Adrenal gland (tissue), 12 donors: Measurements from ENCODE around the gene C4A. TPM values are rescaled to one million over a fixed set of nuclear protein-coding genes. Genes with fewer than 3 reads are reported as not detected.
A peak's percentile ranks its signal among the peaks of the same experiment; 100 is the strongest.

ENCODE experiments used
- DNase-seq, 7 donors: peaks; one replicate each; pipeline ENCODE4 v3.0.0-alpha.2; 2019 to 2020
- H3K27ac ChIP-seq, 5 donors: fragments of 200-600 bp; sonication (generic) in 4 of 5; 1 replicate in 3 of 5; 2 replicates in 2 of 5; pipeline versions ENCODE4 v1.5.1 to v1.8.0; 2016 to 2020; ENCODE audit warnings: mild to moderate bottlenecking in 1 of 5
- H3K27me3 ChIP-seq: fragments of 200-600 bp; 2 replicates; pipeline ENCODE4 v1.8.0; 2021
- H3K36me3 ChIP-seq, 2 donors: fragments of 200-600 bp; replicated peaks in 1 of 2; 1 replicate in 1 of 2; 2 replicates in 1 of 2; pipeline versions ENCODE4 v1.5.1 to v1.8.0; 2018 to 2022
- H3K4me1 ChIP-seq, 2 donors: fragments of 200-600 bp; replicated peaks in 1 of 2; 1 replicate in 1 of 2; 2 replicates in 1 of 2; pipeline versions ENCODE4 v1.5.1 to v1.8.0; 2018 to 2021
- H3K4me3 ChIP-seq, 4 donors: fragments of 200-600 bp; sonication (generic) in 3 of 4; one replicate each; pipeline ENCODE4 v1.5.1; 2016 to 2018
- H3K9me3 ChIP-seq, 3 donors: fragments of 200-600 bp; sonication (generic) in 1 of 3; replicated peaks in 1 of 3; 1 replicate in 2 of 3; 2 replicates in 1 of 3; pipeline versions ENCODE4 v1.5.1 to v1.8.0; 2016 to 2021
- CTCF ChIP-seq, 6 experiments: fragments of 450-650 bp in 4 of 6; fragments of 200-600 bp in 2 of 6; sonication (generic) in 1 of 6; IDR thresholded peaks; 1 replicate in 5 of 6; 2 replicates in 1 of 6; pipeline versions ENCODE4 v1.5.1 to v1.8.0; 2016 to 2021; ENCODE audit warnings: antibody characterized with exemption in 6 of 6, mild to moderate bottlenecking in 2 of 6, moderate library complexity in 1 of 6
- POLR2A ChIP-seq, 2 donors: fragments of 450-650 bp; IDR thresholded peaks; one replicate each; pipeline ENCODE4 v1.6.1; 2017; ENCODE audit warnings: antibody characterized with exemption in 2 of 2, mild to moderate bottlenecking in 2 of 2, moderate library complexity in 1 of 2
- WGBS, 4 donors: extraction: QIAGEN DNeasy Blood & Tissue Kit in 2 of 4; methylation state at CpG; one replicate each; pipeline versions ENCODE4 v1.1.5 to v1.1.7; 2013 to 2017; 5-methylcytosine and 5-hydroxymethylcytosine counted together
- intact Hi-C, 2 donors: fragments of 100-400 bp; cut with DNase I; formaldehyde crosslinking; loops; one replicate each; pipeline versions ENCODE4 v1.14.1 to v1.15.0; 2022 to 2023
- polyA plus RNA-seq, 3 donors: library from polyadenylated mRNA; stranded (reverse); fragments of 200-250 nt in 2 of 3; fragments of 350-450 nt in 1 of 3; fragmentation: Illumina TruSeq in 1 of 3; extraction: RNeasy Lipid Tissue Mini Kit (QIAGEN cat#74804) in 1 of 3; gene quantifications; one replicate each; pipeline ENCODE4 v1.2.3, GENCODE V29; 2013 to 2014
- total RNA-seq, 9 donors: library from RNA; depleted of rRNA in 4 of 9; stranded (reverse); fragments of >200 nt in 4 of 9; fragments of 120-200 nt in 1 of 9; fragmentation: NEBNext Ultra II Directional in 1 of 9; extraction: Animal tissue kit (Norgen Biotek cat#: 25700) in 1 of 9; gene quantifications; one replicate each; pipeline versions ENCODE4 v1.1.0 to v1.2.4, GENCODE V29; 2013 to 2023
- donor health status: healthy with polysubstance abuse.
- donor health status: Bipolar disorder and iron deficiency.
- donor health status: DM: yes; HTN: yes; CAD: no.
- donor health status: DM: no; HTN: no; CAD: no.
- donor health status: DM: no; HTN: no; CAD: no.
- donor health status: DM: yes; HTN: yes; CAD: no.

The C4A gene
- total and polyA plus RNA-seq, 12 donors: 212 to 2,285 (median 1,142) TPM

DNA sequence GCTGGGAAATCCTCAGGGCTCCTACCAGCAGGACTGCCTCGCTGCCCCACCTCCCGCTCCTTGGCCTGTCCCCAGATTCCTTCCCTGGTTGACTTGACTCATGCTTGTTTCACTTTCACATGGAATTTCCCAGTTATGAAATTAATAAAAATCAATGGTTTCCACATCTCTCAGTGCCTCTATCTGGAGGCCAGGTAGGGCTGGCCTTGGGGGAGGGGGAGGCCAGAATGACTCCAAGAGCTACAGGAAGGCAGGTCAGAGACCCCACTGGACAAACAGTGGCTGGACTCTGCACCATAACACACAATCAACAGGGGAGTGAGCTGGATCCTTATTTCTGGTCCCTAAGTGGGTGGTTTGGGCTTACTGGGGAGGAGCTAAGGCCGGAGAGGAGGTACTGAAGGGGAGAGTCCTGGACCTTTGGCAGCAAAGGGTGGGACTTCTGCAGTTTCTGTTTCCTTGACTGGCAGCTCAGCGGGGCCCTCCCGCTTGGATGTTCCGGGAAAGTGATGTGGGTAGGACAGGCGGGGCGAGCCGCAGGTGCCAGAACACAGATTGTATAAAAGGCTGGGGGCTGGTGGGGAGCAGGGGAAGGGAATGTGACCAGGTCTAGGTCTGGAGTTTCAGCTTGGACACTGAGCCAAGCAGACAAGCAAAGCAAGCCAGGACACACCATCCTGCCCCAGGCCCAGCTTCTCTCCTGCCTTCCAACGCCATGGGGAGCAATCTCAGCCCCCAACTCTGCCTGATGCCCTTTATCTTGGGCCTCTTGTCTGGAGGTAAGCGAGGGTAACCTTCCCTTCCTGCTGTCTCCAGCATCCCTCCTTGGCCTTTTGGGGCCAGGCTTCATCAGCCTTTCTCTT lies 36.1 kb upstream of the C4A start, which contains the start of gene CFB:
Gene CFB, plus strand, starts transcription at position 589 of the 863 bp plus-strand sequence. Its CDS starts 127 bp downstream, at position 716.
- H3K36me3 ChIP-seq: no peaks in the 10 kb centered on the region
- H3K9me3 ChIP-seq: no peaks in the 10 kb centered on the region
- TF ChIP-seq POLR2A (IDR thresholded peaks at IDR 0.05) (peak in 1 of 2 donors; percentile 34), CTCF (IDR thresholded peaks at IDR 0.05) (no peak)
- peaks cover 12 to 15% of the 10 kb centered on the region in 2 donors for H3K4me1 ChIP-seq
- intact Hi-C loops: no loop called here
- H3K27ac ChIP-seq: peak within 1 kb of the TSS; percentile 58 to 94 (median 90)
- H3K27me3 ChIP-seq: no peaks in the 10 kb centered on the region
- 42 to 55% (median 53%) methylated on average over 9 to 11 of the region's 11 CpGs for WGBS, 4 donors
- DNase-seq: peak; percentile 81 to 95 (median 94)
- peak within 1 kb of the TSS in 1 of 4 donors; percentile 30 for H3K4me3 ChIP-seq

- Histone ChIP-seq H3K9me3 (no peaks in the 10 kb centered on the region), H3K36me3 (peaks cover 0 to 4% of the 10 kb centered on the region in 2 donors), H3K4me3 (peak overlapping the region in 1 of 4 donors; percentile 30), H3K4me1 (peaks cover 12 to 15% of the 10 kb centered on the region in 2 donors), H3K27me3 (no peaks in the 10 kb centered on the region), H3K27ac (peak overlapping the region in 4 of 5 donors; percentile 58 to 94 (median 88))
- no peak for TF ChIP-seq CTCF (IDR thresholded peaks at IDR 0.05)
- TF ChIP-seq POLR2A (IDR thresholded peaks at IDR 0.05): no peak
- WGBS, 4 donors: 78 to 88% (median 83%) methylated on average over 11 of the region's 11 CpGs
- no peak for DNase-seq
- intact Hi-C loops: no loop called here
These were observed 35.4 kb upstream of the C4A start for GRCh38 chr6:31946370-31946885.

GRCh38 chr6:31947070-31947675 lies 34.7 kb upstream of the C4A start:
- Histone ChIP-seq H3K27ac (peak overlapping the region in 1 of 5 donors; percentile 94), H3K9me3 (no peaks in the 10 kb centered on the region), H3K27me3 (no peaks in the 10 kb centered on the region), H3K4me3 (no peak overlapping the region), H3K36me3 (peaks cover 0 to 12% of the 10 kb centered on the region in 2 donors), H3K4me1 (peaks cover 12 to 15% of the 10 kb centered on the region in 2 donors)
- 75 to 86% (median 84%) methylated on average over 19 to 24 of the region's 24 CpGs for WGBS, 4 donors
- TF ChIP-seq CTCF (IDR thresholded peaks at IDR 0.05) (no peak), POLR2A (IDR thresholded peaks at IDR 0.05) (no peak)
- intact Hi-C loops: no loop called here
- no peak for DNase-seq

GRCh38 chr6:31947864-31948263 lies 34.0 kb upstream of the C4A start:
- no peak for DNase-seq
- Histone ChIP-seq H3K27ac (no peak overlapping the region), H3K9me3 (no peaks in the 10 kb centered on the region), H3K4me3 (no peak overlapping the region), H3K4me1 (peaks cover 12 to 15% of the 10 kb centered on the region in 2 donors), H3K27me3 (no peaks in the 10 kb centered on the region), H3K36me3 (peaks cover 0 to 19% of the 10 kb centered on the region in 2 donors)
- intact Hi-C loops: no loop called here
- TF ChIP-seq CTCF (IDR thresholded peaks at IDR 0.05): no peak
- TF ChIP-seq POLR2A (IDR thresholded peaks at IDR 0.05): no peak
- WGBS, 4 donors: 76 to 87% (median 82%) methylated on average over 4 of the region's 4 CpGs
